IPS DF 6.9 (cell line): ENCODE measurements around the gene TES.

ENCODE experiments used
- DNase-seq: peaks from one replicate; pipeline ENCODE4 v3.0.0-alpha.2; 2013; ENCODE audit warnings: low read depth, low spot score
- H3K27ac ChIP-seq: one replicate; pipeline ENCODE4 v1.5.1; 2013; ENCODE audit warnings: low read length, control low read depth
- H3K27me3 ChIP-seq: 2 replicates; pipeline ENCODE4 v1.6.1; 2013; ENCODE audit warnings: mild to moderate bottlenecking, low read length; ENCODE audit not compliant: control insufficient read depth, insufficient read depth
- H3K36me3 ChIP-seq: 2 replicates; pipeline ENCODE4 v1.6.1; 2013; ENCODE audit warnings: low read length; ENCODE audit not compliant: control insufficient read depth, insufficient read depth
- H3K4me1 ChIP-seq: 2 replicates; pipeline ENCODE4 v1.6.1; 2013; ENCODE audit warnings: low read length; ENCODE audit not compliant: control insufficient read depth, insufficient read depth
- H3K4me3 ChIP-seq: 2 replicates; pipeline ENCODE4 v1.5.1; 2013; ENCODE audit warnings: mild to moderate bottlenecking, low read length
- H3K9me3 ChIP-seq: 2 replicates; pipeline ENCODE4 v1.6.1; 2013; ENCODE audit warnings: low read length, inconsistent platforms; ENCODE audit not compliant: control insufficient read depth, insufficient read depth
- WGBS: extraction: QIAGEN DNeasy Blood & Tissue Kit; methylation state at CpG from one replicate; pipeline ENCODE4 v1.1.7; 2013; ENCODE audit warnings: mixed read lengths, missing lambda C conversion rate; ENCODE audit not compliant: insufficient read length, insufficient coverage; 5-methylcytosine and 5-hydroxymethylcytosine counted together

TES gene

DNA sequence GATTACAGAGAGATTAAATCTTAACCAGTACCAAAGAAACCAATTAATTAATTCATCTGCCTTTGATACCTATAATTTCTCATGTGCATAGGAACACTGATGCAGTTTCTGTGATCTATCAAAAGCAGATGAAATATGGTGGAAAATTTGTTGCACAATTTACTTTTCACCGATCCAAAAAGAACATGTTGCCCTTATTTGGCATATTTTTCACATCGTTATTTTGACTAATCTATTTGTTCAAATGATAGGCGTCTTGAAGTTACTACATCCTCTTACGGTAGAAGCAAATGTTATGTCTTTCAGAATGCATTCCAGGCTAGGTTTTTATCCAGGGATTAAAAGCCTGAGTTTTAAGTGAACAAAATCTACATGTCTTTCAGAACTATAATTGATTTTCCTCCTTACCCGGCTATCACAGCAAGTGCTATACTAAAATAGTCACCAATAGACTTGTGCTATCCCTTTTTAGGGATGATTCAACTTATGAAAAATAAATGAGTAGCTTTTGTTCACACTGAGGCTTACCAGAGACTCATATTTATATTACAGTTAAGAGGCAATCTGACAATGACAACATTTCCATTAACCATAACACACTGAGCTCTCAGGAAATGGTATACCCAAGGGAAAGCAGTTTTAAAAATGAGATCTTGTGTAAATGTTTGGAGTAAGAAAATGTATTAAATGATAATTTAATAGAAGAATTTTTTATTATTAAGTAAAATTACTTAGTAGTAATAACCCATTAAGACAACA is 16.8 kb upstream of the TES start:
- H3K36me3 ChIP-seq: no peaks in the 10 kb centered on the region
- H3K4me1 ChIP-seq: no peaks in the 10 kb centered on the region
- H3K27ac ChIP-seq: no peak overlapping the region
- H3K4me3 ChIP-seq: no peak overlapping the region
- H3K9me3 ChIP-seq: no peaks in the 10 kb centered on the region
- no peak for DNase-seq
- no CpG with 5 or more reads among the region's 5 CpGs for WGBS
- H3K27me3 ChIP-seq: no peaks in the 10 kb centered on the region

DNA sequence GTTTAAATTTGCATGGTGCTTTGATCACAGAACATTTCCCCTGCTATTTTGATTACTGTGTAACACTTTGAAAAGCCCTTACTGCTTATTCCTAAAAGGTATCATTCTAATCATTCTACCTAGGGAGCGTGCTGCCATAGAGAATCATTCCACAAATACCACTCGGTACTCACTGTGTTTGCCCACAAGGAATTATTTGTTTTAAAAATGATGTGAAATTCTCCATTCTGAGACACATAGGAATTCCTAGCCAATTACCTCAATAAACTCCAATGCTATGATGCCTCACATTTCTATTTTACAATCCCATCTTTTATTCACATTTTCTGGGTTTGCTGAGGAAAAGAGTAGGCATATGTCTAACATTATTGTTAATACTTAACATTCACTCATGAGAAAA is 16.2 kb upstream of the TES start:
- no peak overlapping the region for H3K4me3 ChIP-seq
- H3K9me3 ChIP-seq: no peaks in the 10 kb centered on the region
- H3K27me3 ChIP-seq: no peaks in the 10 kb centered on the region
- DNase-seq: no peak
- WGBS: no CpG with 5 or more reads among the region's 2 CpGs
- H3K27ac ChIP-seq: no peak overlapping the region
- H3K4me1 ChIP-seq: no peaks in the 10 kb centered on the region
- no peaks in the 10 kb centered on the region for H3K36me3 ChIP-seq

DNA sequence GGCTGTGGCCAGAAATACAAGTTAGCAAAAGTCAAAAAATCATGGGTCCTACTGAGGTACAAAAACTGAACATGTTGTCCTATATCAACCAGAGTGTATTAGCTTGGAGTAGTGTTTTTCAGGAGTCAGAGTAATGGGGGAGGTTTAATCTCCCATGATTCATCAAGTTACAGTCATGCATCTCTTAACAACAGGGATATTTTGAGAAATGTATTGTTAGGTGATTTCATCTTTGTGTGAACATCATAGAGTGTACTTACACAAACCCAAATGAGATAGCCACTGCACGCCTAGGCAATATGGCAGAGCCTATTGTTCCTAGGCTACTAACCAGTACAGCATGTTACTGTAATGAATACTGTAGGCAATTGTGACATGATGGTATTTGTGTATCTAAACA is 14.9 kb upstream of the TES start:
- H3K27me3 ChIP-seq: no peaks in the 10 kb centered on the region
- no peaks in the 10 kb centered on the region for H3K9me3 ChIP-seq
- no peaks in the 10 kb centered on the region for H3K4me1 ChIP-seq
- H3K27ac ChIP-seq: no peak overlapping the region
- no peaks in the 10 kb centered on the region for H3K36me3 ChIP-seq
- WGBS: no CpG with 5 or more reads among the region's 1 CpG
- no peak for DNase-seq
- no peak overlapping the region for H3K4me3 ChIP-seq

DNA sequence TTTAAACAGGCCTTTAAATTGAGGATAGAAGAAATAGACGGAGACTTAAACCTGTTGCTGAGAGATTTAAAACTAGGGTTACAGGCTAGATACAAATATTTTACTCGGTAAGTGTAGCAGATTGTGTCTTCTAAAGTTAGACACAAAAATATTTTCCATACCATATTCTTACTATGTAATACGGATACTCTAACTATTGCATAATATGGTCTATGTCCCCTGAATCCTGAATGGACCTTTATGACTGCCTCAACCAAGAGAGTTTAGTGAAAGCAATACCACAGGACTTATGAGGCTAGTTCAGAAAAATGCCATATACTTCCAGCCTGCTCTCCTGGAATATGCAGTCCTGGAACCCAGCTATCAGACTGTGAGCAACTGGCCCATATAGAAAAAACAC is 13.4 kb upstream of the TES start:
- Histone ChIP-seq H3K27ac (no peak overlapping the region), H3K27me3 (no peaks in the 10 kb centered on the region), H3K4me3 (no peak overlapping the region), H3K36me3 (no peaks in the 10 kb centered on the region), H3K9me3 (no peaks in the 10 kb centered on the region), H3K4me1 (no peaks in the 10 kb centered on the region)
- DNase-seq: no peak
- no CpG with 5 or more reads among the region's 3 CpGs for WGBS

DNA sequence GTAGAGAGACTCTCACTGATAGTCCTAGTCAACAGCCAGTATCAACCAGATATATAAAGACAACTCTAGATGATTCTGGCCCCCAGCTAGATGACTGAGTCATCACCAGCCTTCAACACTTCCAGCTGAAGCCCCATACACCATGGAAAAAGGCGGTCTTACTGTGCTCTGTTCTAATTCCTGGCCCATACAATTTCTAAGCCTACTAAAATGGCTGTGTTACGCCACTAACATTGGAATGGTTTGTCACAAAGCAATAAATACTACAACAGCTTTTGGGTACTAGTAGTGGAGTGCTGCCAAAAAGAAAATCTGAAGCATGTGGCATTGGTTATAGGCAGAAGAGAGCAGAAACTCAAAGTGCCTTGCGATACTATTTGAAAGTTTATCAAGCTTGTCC is 13.0 kb upstream of the TES start:
- no peak for DNase-seq
- Histone ChIP-seq H3K36me3 (no peaks in the 10 kb centered on the region), H3K4me1 (no peaks in the 10 kb centered on the region), H3K9me3 (no peaks in the 10 kb centered on the region), H3K27ac (no peak overlapping the region), H3K4me3 (no peak overlapping the region), H3K27me3 (no peaks in the 10 kb centered on the region)
- WGBS: no CpG with 5 or more reads among the region's 3 CpGs

DNA sequence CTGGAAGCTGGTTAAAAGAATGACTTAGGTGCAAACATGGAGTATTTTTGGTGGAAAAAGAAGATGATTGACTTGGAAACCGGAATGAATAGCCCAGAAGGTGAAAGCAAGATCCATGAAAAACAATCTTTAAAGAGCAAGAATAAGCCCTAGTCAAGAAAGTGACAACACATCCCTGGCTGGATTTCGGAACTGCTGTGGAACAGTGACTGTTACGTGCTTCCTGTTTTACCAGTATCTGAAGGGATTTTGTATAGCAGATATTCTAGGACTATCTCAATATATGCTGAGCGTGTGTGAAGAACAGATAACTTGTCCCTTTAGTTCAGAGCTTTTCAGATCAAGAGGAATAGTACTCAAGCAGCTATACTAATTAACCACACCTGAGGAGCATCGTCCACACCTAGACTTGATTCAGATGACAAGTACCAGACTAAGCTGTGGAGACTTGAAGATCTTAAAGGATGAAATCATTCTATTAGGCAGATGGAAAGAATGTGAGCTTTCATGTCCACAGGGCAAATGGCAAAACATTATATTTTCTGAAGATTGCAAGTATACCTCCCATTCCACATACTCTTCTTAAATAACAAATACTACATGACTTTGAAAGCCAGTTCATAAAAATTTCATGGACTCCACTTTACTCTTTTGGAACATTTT is 11.5 kb upstream of the TES start:
- no peaks in the 10 kb centered on the region for H3K9me3 ChIP-seq
- no peak for DNase-seq
- H3K36me3 ChIP-seq: no peaks in the 10 kb centered on the region
- no peaks in the 10 kb centered on the region for H3K27me3 ChIP-seq
- WGBS: no CpG with 5 or more reads among the region's 5 CpGs
- H3K4me3 ChIP-seq: no peak overlapping the region
- no peaks in the 10 kb centered on the region for H3K4me1 ChIP-seq
- H3K27ac ChIP-seq: no peak overlapping the region

DNA sequence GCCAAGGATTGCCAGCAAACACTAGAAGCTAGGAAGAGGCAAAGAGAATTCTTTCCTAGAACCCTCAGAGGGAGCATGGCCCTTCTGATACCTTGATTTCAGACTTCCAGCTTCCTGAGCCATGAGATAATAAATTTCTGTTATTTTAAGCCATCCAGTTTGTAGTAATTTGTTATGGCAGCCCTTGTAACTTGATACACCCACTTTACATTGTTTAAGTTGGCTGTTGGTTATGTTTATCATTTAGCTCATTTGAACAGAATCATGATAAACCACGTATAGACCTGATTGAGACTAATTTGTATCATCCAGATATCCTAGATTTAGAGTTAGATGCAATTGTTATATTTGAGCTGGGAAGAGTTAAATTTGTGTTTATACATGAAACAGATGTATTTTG is 9.4 kb upstream of the TES start:
- no peaks in the 10 kb centered on the region for H3K9me3 ChIP-seq
- H3K27me3 ChIP-seq: no peaks in the 10 kb centered on the region
- no peak overlapping the region for H3K27ac ChIP-seq
- H3K36me3 ChIP-seq: no peaks in the 10 kb centered on the region
- DNase-seq: no peak
- no peak overlapping the region for H3K4me3 ChIP-seq
- no peaks in the 10 kb centered on the region for H3K4me1 ChIP-seq
- no CpG with 5 or more reads among the region's 1 CpG for WGBS

DNA sequence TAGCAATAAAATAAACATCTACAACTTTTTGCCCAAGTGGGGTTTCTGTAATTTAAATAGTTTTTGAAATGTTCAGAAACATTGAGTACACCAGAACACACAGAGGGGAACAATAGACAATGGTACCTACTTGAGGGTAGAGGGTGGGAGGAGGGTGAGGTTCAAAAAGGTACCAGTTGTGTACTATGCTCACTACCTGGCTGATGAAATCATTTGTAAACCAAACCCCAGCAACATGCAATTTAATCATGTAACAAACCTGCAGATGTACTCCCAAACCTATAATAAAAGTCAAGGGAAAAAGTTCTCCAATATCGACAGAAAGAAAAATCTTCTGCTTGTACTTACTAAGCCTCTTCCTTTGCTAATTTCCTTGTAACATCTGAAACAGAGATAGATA is 4.2 kb upstream of the TES start:
- H3K27me3 ChIP-seq: no peaks in the 10 kb centered on the region
- H3K4me1 ChIP-seq: no peaks in the 10 kb centered on the region; the same call in 1 of the 2 replicates
- H3K4me3 ChIP-seq: no peak overlapping the region
- no CpG with 5 or more reads among the region's 1 CpG for WGBS
- H3K27ac ChIP-seq: no peak overlapping the region
- no peaks in the 10 kb centered on the region for H3K36me3 ChIP-seq
- no peak for DNase-seq
- no peaks in the 10 kb centered on the region for H3K9me3 ChIP-seq

DNA sequence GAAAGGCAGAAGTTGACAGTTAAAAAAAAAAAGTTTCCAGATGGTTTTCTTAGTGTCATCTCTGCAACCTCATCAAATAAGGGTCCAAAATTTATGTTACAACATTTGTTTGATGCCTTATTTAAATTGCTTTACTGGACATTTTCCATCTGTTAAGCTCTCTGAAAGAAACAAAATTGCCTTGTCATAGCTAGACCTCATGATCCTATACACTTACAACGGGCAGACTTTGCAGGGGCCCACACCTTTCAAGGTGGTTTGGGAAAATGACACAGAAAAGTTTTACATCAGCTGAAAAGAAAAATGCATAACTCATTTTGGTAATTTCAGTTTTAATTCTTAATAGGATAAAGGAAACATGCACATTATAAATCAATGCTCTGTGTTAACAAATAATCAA is 1.4 kb upstream of the TES start:
- Histone ChIP-seq H3K36me3 (no peaks in the 10 kb centered on the region), H3K27ac (no peak overlapping the region), H3K4me1 (no peaks in the 10 kb centered on the region; the same call in 1 of the 2 replicates), H3K9me3 (no peaks in the 10 kb centered on the region), H3K4me3 (no peak overlapping the region), H3K27me3 (no peaks in the 10 kb centered on the region)
- no CpG with 5 or more reads among the region's 1 CpG for WGBS
- no peak for DNase-seq

DNA sequence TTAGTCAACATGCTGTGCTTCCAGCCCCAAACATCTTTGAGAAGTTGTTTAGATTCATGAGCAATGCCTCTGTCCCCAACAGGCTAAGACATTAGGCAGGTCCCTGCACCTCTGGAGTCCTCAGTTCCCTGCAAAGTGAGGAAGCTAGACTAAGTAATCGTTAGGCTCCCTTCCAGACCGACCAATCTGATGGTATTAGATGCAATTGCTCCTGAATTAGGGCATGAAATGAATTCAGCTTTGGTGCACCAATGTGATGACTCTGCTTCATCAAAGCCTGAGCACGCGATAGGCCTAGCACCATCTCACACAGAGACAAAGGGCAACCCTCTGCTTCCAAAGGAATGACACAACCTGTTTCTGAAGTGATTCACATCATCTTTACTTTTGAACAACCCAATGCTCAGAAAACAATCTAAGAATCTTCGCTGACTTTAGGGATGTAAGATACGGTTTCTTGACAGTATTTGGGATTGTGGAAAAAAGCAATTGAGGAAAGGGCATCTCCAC is 723 bp upstream of the TES start:
- Histone ChIP-seq H3K27me3 (no peaks in the 10 kb centered on the region), H3K27ac (no peak overlapping the region), H3K4me3 (no peak overlapping the region), H3K4me1 (no peaks in the 10 kb centered on the region; the same call in 1 of the 2 replicates), H3K9me3 (no peaks in the 10 kb centered on the region), H3K36me3 (no peaks in the 10 kb centered on the region)
- WGBS: no CpG with 5 or more reads among the region's 6 CpGs
- no peak for DNase-seq
